GM18507 (cell line): ENCODE results near the gene PAK4.
"Not testable (repeated sequence)": the region's sequence is repeated elsewhere in the genome, so short reads cannot be mapped to it uniquely, and the experiment has no call there.

ENCODE experiments used
- DNase-seq: peaks from one replicate; pipeline ENCODE4 v3.0.0; 2011; ENCODE audit warnings: low read depth; ENCODE audit not compliant: insufficient read length; ENCODE audit errors: extremely low spot score
- FAIRE-seq: peaks from 2 replicates; lab custom pipeline; 2011; peaks lifted over from hg19 to GRCh38; lab: Jason Lieb, UNC

The PAK4 gene

GRCh38 chr19:39125554-39126311 is at the start of gene PAK4:
Gene PAK4 (plus strand): TSS chr19:39125786. CDS start chr19:39169554, 43,768 bp downstream.
- FAIRE-seq = peak; percentile 97
- DNase-seq = peak; percentile 100

DNA sequence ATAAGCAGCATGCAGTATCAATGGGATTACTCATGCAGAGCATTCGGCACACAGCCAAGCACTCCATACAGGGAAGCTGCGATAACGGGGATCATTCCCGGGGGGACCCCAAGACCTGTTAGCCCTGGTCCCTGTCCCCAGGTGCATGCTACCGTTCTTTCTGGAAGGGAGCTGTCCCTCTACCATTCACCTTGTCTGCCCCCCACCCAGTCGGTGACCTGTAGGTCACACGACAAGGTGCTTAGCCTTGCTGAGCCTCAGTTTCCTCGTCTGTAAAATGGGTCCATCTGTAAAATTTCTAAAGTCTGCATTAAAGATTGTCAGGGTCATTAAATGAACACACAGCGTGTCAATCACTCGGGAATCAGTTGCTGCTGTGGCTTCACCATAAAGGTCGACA is 48.3 kb upstream of the PAK4 start:
- no peak for FAIRE-seq

DNA sequence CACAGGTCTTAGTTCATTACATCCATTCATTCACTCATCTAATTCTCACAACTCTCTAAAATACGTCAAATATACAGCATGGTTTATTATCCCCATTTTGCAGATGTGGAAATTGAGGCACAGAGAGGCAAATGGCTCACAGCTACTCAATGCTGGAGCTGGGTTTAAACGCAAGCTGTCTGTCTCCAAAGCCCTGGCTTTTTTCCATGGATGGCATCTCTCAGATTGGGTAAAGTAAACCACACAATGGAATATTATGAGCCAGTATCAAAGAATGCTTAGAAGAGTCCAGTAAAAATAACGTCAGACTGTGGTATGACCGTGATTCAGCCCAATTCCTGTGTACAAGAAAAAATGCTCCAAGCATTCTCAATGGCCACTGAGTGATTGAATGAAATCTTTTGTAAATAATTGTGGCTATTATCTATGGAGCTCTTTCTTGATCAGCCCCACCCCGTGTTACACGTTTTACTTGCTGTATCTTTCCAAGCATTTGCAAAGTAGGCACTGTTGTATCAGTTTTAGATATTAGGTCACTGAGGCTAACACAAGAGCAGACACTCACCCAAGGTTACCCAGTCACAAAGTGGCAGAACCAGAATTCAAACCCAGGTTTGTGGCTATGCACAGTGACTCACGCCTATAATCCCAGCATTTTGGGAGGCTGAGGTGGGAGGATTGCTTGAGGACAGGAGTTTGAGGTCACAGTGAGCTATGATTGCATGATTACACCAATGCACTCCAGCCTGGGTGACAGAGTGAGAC is 47.0 kb upstream of the PAK4 start:
- no peak for DNase-seq

More for the DNA sequence above, 48.3 kb upstream of the PAK4 start:
- DNase-seq = no peak

DNA sequence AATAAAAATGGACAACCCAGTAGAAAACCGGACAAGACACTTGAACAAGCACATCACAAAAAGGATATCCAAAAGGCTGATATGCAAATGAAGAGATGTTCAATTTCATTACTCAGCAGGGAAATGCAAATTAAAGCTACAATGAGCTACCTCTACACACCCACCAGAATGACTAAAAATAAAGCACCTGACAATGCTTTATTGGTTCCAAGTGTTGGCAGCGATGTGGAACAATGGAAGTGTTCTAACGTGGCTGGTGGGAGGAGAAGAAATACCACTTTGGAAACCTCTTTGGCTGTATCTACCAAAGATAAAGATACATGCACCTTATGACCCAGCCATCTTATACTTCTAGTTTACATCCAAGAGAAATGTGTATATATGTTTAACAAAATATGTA is 45.2 kb upstream of the PAK4 start:
- DNase-seq (no peak), FAIRE-seq (no peak)

More for the DNA sequence above, 47.0 kb upstream of the PAK4 start:
- FAIRE-seq = no peak

DNA sequence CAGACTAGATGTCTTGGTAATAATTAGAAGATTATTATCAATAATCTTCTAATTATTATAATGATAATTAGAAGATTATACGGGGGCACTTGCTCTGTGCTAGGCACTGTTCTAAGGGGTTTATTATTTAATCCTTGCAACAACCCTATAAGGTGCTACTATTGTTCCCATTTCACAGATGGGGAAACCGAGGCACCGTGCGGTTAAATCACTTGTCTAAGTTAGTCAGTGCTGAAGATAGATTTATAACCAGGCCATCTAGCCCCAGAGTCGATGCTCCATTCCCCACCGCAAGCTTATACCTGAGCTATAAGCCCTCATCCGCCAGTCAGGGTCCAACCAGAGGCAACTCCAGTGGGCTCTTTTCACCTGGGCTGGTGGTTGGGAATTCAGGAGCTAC is 43.4 kb upstream of the PAK4 start:
- FAIRE-seq = no peak

DNA sequence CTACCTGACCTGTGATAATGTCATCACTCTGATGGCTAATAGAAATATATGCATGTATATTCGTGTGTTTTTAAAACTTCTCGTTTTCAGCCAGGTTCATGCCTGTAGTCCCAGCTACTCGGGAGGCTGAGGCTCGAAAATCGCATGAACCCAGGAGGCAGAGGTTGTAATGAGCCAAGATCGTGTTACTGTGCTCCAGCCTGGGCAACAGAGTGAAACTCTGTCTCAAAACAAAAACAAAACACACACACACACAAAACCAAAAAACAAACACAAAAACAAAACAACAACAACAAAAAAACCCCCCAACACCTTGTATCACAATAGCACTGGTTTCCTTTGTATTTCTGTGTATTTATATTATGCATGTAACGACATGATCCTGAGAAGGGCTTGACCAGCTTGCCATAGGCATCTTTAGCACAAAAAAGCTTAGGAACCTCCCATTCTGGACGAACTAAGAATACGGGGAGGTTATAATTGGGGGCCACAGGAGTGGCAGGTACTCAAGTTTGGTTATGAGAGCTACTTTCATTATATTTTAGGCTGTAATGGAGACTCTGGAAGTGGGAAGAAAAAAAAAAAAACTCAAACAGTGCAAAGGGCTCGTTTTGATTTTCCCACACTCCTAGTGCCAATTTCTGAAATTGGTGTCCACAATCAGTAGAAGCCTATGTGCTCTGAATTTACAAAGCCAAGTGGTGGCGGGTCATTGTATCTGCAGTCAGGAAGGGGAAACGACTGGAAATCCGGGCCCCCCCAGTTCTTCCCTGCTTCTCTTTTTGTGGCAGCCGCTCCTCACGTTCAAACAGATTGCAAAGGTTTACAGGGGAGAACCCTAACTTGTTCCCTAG is 42.6 kb upstream of the PAK4 start:
- FAIRE-seq (no peak), DNase-seq (no peak)

More for the DNA sequence above, 43.4 kb upstream of the PAK4 start:
- no peak for DNase-seq

DNA sequence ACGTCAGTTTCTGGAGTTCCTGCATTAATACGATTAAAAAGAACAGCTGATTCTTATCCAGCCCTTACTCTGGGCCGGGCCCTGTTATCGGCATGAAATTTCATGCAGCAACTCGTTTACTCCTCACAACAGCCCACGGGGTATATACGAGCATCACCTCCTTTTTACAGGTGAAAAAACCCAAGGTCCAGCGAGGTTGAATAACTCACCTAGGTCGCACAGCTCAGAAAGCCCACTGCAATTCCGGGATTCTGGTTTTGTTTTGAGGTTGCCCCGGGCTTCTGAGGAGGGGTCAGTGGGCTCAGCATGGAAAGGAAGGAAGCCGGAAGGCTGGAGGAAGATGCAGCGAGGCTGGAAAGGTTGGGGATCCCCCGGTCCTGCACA is 42.0 kb upstream of the PAK4 start:
- no peak for DNase-seq
- no peak for FAIRE-seq

DNA sequence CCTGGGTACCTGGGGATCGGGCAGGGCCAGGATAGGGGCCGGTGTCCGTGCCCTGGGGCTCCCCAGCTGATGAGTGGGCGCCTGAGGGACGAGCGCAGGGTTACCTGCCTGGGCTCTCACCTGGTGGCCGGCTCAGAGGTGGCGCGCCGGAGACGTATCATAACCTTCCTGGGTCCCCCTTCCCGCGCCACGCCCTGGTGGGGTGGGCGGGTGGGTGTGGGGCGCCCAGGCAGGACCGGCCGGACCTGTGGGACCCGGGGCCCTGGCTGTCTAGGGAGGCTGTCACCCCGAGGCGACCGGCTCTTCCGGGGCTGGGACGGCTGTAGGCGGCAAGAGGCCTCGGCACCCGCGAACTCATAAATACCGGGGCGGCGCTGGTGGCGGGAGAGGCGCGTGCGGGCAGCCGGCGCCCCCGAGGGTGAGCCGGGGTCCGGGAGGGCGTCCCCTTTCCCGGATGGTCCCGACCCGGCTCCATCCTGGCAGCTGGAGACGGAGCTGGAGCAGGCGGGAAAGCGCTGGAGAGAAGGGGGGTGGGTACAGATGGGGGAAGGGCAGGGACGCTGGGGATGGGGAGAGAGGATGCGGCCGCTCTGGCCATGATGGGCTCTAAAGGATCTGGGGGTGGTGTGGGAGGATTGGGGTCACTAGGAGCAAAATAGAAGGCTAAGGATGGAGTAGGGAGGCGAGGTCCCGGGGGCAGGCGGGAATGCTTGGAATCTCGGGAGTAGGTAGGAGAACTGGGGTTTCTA is 41.4 kb upstream of the PAK4 start, which contains the start of gene ACP7:
ACP7 (plus strand) TSS at position 386 of the 749 bp plus-strand sequence. CDS start 902 bp downstream, outside the sequence.
- DNase-seq = no peak
- FAIRE-seq = no peak

- no peak for DNase-seq
- no peak for FAIRE-seq
Measured at GRCh38 chr19:39084732-39085080, 40.9 kb upstream of the PAK4 start.

- FAIRE-seq (no peak), DNase-seq (no peak)
Measured at GRCh38 chr19:39085392-39085791, 40.2 kb upstream of the PAK4 start.

GRCh38 chr19:39086386-39086785 is 39.2 kb upstream of the PAK4 start:
- DNase-seq = no peak
- no peak for FAIRE-seq

DNA sequence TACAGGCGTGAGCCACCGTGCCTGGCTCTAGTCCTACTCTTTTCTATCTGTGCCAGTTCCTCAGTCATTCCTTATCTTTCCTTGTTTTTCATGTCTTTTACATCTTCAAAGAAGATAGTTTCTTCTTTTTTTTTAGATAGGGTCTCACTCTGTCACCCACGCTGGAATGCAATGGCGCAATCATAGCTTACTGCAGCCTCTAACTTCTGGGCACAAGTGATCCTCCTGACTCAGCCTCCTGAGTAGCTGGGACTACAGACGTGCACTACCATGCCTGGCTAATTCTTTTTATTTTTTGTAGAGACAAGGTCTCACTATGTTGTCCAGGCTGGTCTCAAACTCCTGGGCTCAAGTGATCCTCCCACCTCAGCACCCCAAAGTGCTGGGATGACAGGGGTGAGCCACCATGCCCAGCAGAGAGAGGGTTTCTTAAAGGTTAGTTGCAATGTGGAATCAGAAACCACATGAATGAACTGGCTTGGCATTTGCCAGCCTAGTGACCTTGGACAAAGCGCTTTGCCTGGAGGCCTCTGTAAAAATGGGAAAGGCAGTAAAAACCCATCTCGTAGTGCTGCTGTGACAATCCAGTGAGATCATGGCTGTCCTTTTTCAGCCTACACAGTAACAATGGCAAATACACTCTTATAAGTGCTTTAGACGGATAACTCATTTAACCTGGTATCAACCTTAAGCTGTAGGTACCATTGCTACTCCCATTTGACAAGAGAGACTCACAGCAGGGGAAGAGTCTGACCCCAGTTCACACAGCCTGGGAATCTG is 37.5 kb upstream of the PAK4 start:
- FAIRE-seq (no peak), DNase-seq (no peak)

DNA sequence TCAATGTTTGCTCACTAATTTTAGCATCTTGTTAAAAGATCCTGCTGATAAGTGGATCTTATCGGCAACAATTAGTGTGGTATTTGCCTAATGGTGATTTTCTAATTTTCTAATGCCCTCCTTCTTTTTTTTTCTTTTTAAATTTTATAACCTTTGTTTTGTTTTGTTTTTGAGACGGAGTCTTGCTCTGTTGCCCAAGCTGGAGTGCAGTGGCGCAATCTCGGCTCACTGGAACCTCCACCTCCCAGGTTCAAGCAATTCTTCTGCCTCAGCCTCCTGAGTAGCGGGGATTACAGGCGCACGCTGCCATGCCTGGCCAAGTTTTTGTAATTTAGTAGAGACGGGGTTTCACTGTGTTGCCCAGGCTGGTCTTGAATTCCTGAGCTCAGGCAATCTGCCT is 35.6 kb upstream of the PAK4 start:
- not testable (repeated sequence) for DNase-seq, FAIRE-seq

GRCh38 chr19:39090881-39091280 is 34.7 kb upstream of the PAK4 start:
- no peak for FAIRE-seq
- DNase-seq = no peak

DNA sequence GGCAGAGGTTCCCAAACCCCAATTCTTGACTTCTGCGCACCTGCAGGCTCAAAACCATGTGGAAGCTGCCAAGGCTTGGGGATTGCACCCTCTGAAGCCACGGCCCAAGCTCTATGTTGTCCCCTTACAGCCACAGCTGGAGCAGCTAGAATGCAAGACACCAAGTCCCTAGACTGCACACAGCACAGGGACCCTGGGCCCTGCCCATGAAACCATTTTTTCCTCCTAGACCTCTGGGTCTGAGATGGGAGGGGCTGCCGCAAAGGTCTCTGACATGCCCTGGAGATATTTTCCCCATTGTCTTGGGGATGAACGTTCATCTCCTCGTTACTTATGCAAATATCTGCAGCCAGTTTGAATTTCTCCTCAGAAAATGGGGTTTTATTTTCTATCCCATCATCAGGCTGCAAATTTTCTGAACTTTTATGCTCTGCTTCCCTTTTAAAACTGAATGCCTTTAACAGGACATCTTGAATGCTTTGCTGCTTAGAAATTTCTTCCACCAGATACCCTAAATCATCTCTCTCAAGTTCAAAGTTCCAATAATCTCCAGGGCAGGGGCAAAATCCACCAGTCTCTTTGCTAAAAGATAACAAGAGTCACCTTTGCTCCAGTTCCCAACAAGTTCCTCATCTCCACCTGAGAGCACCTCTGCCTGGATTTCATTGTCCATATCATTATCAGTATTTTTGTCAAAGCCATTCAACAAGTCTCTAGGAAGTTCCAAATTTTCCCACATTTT is 29.6 kb upstream of the PAK4 start:
- FAIRE-seq, DNase-seq: not testable (repeated sequence)

GRCh38 chr19:39097299-39097698 is 28.3 kb upstream of the PAK4 start:
- DNase-seq (no peak), FAIRE-seq (no peak)

DNA sequence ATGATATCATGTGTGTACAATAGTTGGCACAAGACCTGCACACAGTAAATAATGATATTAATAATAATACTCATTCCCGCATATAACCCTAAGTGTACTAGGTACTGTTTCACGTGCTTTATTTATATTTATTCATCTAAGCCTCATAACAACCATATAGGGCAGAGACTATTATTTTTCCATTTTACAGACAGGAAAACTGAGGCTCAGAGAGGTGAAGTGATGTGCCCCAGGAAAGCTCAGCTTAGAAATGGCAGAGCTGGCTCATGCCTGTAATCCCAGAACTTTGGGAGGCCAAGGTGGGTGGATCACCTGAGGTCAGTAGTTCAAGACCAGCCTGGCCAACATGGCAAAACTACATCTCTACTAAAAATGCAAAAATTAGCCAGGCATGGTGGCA is 27.9 kb upstream of the PAK4 start:
- DNase-seq (no peak), FAIRE-seq (no peak)
